Measurements from ENCODE around the gene TUBGCP2. TPM values are rescaled to one million over a fixed set of nuclear protein-coding genes. Genes with fewer than 3 reads are reported as not detected.
A peak's percentile ranks its signal among the peaks of the same experiment; 100 is the strongest.

Gene TUBGCP2
- total and polyA plus RNA-seq, 9 of the 15 experiments (the other 6 are each of a cell fraction or from before 2014, with no cell fraction given): 4.3 to 56.6 (median 28.4) TPM

GRCh38 chr10:133230387-133231195 is 78.1 kb downstream of the TUBGCP2 start:
- 9% methylated on average over 31 of the region's 122 CpGs for WGBS (ENCODE audit: insufficient coverage, low coverage, missing lambda C conversion rate)
- Histone ChIP-seq H3K9me3 (replicated peaks; ENCODE audit: control insufficient read depth, insufficient read depth, low read depth, low read length) (no peaks in the 10 kb centered on the region), H3K36me3 (ENCODE audit: control insufficient read depth, insufficient read depth, low read length) (no peaks in the 10 kb centered on the region), H3K79me2 (ENCODE audit: control insufficient read depth, insufficient read depth, low read length) (no peaks in the 10 kb centered on the region), H3K9ac (ENCODE audit: insufficient read depth in 1 of 2, low read depth in 2 of 2, low read length in 2 of 2) (no peak overlapping the region), H4K20me1 (replicated peaks; ENCODE audit: control insufficient read depth, insufficient read depth, low read length) (no peaks in the 10 kb centered on the region), H3K4me3 (0 out of 2 replicates have a peak overlapping the region, but pooled peaks have one; percentile 8), H3K27me3 (ENCODE audit: control insufficient read depth in 2 of 2, insufficient read depth in 2 of 2, low read length in 2 of 2) (no peaks in the 10 kb centered on the region), H3K27ac (ENCODE audit: extremely low read depth, low read depth, low read length) (no peak overlapping the region), H2AFZ (ENCODE audit: low read depth, low read length) (no peak overlapping the region; the same call in 1 of the 2 replicates), H3K4me2 (ENCODE audit: insufficient read depth, low read length) (no peak overlapping the region), H3K4me1 (replicated peaks in 1 of 2; ENCODE audit: control insufficient read depth in 2 of 2, insufficient read depth in 2 of 2, low read length in 2 of 2) (peaks cover 4 to 44% of the 10 kb centered on the region in 2 experiments), H3K9me1 (ENCODE audit: control insufficient read depth, insufficient read depth, low read length) (no peaks in the 10 kb centered on the region)
- no peak for FAIRE-seq
- BruUV-seq (replicated peaks): no TSS peak
- intact Hi-C loops (cut with micrococcal nuclease): no loop called here
- ChIA-PET POLR2A (no interaction called here), CTCF (ENCODE audit: low intra/inter-chr PET ratio) (no interaction called here)
- peak; percentile 20 to 74 (median 61) for DNase-seq (ENCODE audit: extremely low read depth in 1 of 4, low spot score in 3 of 4)
- peak; percentile 59 for ATAC-seq
- in situ Hi-C loops (cut with MboI): no loop called here
- TF ChIP-seq POLR2G (IDR thresholded peaks at IDR 0.05; ENCODE audit: low read depth, low read length) (peak; percentile 15; the same call in 1 of the 2 replicates), ZFP36 (IDR thresholded peaks at IDR 0.05; ENCODE audit: low read depth, low read length, partially characterized antibody) (no peak), E2F6 (IDR thresholded peaks at IDR 0.05; ENCODE audit: borderline replicate concordance in 1 of 2, extremely low read depth in 1 of 2, insufficient read depth in 1 of 2, insufficient read length in 1 of 2, low read depth in 1 of 2, low read length in 1 of 2, poor library complexity in 1 of 2, severe bottlenecking in 1 of 2) (peak; percentile 40 to 90), WHSC1 (IDR thresholded peaks at IDR 0.05; ENCODE audit: low read length) (no peak), SOX6 (IDR thresholded peaks at IDR 0.05) (no peak), E4F1 (CRISPR knock-in tag; IDR thresholded peaks at IDR 0.05; ENCODE audit: borderline replicate concordance) (no peak), ZNF184 (CRISPR knock-in tag; IDR thresholded peaks at IDR 0.05) (no peak), ZNF551 (CRISPR knock-in tag; IDR thresholded peaks at IDR 0.05) (no peak), NRF1 (conservative IDR thresholded peaks at IDR 0.05 in 1 of 2, IDR thresholded peaks at IDR 0.05 in 1 of 2) (peak in 1 of 2 experiments; percentile 52; a peak in 2 of 4 replicates), FOXP1 (CRISPR knock-in tag; IDR thresholded peaks at IDR 0.05) (0 out of 2 replicates have a peak, but pooled peaks have one; percentile 48), ZBTB43 (CRISPR knock-in tag; IDR thresholded peaks at IDR 0.05) (no peak), NFIC (IDR thresholded peaks at IDR 0.05) (peak; percentile 54; the same call in 1 of the 2 replicates), ZNF431 (CRISPR knock-in tag; IDR thresholded peaks at IDR 0.05) (0 out of 2 replicates have a peak, but pooled peaks have one; percentile 20), CHCHD3 (CRISPR knock-in tag; IDR thresholded peaks at IDR 0.05) (no peak), THAP7 (CRISPR knock-in tag; IDR thresholded peaks at IDR 0.05) (no peak)
- TF ChIP-seq, protein P1, sequence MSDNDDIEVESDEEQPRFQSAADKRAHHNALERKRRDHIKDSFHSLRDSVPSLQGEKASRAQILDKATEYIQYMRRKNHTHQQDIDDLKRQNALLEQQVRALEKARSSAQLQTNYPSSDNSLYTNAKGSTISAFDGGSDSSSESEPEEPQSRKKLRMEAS (CRISPR knock-in tag; IDR thresholded peaks at IDR 0.05): peak; percentile 77
